Esophagus muscularis mucosa (tissue), 3 donors: Measurements from ENCODE around the gene DENR.

ENCODE experiments used
- POLR2AphosphoS5 ChIP-seq, 2 donors: sonication (generic); formaldehyde crosslinking; IDR thresholded peaks; one replicate each; pipeline ENCODE4 v1.6.1; 2017; ENCODE audit warnings: antibody characterized with exemption in 2 of 2
- TF ChIP-seq, protein P1 (sequence below), 3 experiments: fragments of 200-600 bp in 2 of 3; fragments of 450-650 bp in 1 of 3; sonication (generic) in 2 of 3; IDR thresholded peaks; one replicate each; pipeline ENCODE4 v1.5.1; 2017 to 2019; ENCODE audit warnings: antibody characterized with exemption in 3 of 3, mild to moderate bottlenecking in 2 of 3, moderate library complexity in 1 of 3

DNA sequence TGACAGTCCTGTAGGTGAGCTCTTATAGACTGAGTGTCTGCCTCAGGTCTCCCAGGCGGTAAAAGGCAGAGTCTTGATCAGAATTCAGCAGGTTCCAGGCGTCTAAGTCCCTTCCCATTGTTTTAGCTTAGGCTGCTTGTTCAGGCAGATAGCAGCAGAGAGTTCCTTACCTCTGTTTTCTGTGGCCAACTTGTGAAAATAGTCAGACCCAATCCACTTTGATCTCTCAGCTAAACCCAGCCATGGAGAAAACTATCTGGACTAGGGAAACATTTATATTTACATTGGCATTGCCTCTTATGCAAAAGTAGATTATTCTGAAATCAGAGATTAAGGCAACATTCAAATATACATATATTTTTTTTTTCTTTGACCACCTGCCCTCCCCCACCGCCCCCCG lies 43.2 kb downstream of the DENR start:
- TF ChIP-seq, protein P1, sequence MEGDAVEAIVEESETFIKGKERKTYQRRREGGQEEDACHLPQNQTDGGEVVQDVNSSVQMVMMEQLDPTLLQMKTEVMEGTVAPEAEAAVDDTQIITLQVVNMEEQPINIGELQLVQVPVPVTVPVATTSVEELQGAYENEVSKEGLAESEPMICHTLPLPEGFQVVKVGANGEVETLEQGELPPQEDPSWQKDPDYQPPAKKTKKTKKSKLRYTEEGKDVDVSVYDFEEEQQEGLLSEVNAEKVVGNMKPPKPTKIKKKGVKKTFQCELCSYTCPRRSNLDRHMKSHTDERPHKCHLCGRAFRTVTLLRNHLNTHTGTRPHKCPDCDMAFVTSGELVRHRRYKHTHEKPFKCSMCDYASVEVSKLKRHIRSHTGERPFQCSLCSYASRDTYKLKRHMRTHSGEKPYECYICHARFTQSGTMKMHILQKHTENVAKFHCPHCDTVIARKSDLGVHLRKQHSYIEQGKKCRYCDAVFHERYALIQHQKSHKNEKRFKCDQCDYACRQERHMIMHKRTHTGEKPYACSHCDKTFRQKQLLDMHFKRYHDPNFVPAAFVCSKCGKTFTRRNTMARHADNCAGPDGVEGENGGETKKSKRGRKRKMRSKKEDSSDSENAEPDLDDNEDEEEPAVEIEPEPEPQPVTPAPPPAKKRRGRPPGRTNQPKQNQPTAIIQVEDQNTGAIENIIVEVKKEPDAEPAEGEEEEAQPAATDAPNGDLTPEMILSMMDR (IDR thresholded peaks at IDR 0.05): no peak
- TF ChIP-seq POLR2AphosphoS5 (IDR thresholded peaks at IDR 0.05): no peak
